Measurements from ENCODE around the gene KRT4. TPM values are rescaled to one million over a fixed set of nuclear protein-coding genes. Genes with fewer than 3 reads are reported as not detected.

The KRT4 gene
- total RNA-seq, 4 donors from 2014 or later, result 0.51 to 1.1 (median 0.83) TPM; not detected in 1

DNA sequence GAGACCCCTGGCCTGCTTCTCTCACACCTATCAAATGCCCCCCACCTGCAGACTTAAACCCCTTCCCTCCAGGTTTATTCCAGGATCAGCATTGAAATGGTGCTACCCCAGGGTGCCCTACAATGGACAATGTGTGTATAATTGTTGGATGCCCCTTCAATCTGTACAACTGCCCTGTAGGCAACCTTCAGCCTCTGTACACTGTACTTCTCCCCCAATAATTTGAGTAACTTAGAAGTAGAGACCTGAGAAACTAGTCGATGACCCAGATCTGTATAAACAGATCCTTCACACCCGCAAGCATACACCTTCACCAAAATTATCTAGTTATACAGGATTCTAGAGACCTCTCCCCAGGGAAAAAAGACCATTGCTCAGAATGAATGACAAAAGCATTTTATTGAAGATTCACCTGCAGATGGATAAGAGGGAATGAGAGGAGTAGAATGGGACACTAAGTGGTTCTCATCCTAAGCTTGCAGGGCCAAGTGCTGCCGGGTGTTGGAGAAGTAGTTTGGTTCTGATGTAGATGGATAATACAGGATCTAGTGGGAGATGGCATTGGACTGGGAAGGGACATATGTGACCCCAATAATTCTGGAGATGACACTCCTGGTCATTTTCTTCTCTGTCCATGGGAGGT, 7.6 kb downstream of the KRT4 start:
- no peak for TF ChIP-seq POLR2A (IDR thresholded peaks at IDR 0.05)
- TF ChIP-seq, protein P1, sequence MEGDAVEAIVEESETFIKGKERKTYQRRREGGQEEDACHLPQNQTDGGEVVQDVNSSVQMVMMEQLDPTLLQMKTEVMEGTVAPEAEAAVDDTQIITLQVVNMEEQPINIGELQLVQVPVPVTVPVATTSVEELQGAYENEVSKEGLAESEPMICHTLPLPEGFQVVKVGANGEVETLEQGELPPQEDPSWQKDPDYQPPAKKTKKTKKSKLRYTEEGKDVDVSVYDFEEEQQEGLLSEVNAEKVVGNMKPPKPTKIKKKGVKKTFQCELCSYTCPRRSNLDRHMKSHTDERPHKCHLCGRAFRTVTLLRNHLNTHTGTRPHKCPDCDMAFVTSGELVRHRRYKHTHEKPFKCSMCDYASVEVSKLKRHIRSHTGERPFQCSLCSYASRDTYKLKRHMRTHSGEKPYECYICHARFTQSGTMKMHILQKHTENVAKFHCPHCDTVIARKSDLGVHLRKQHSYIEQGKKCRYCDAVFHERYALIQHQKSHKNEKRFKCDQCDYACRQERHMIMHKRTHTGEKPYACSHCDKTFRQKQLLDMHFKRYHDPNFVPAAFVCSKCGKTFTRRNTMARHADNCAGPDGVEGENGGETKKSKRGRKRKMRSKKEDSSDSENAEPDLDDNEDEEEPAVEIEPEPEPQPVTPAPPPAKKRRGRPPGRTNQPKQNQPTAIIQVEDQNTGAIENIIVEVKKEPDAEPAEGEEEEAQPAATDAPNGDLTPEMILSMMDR (IDR thresholded peaks at IDR 0.05), result no peak
- WGBS, 2 donors, result 96 to 100% methylated on average over 3 of the region's 3 CpGs
- no peak for DNase-seq (ENCODE audit: low spot score in 2 of 2)
- intact Hi-C loops (cut with DNase I; ENCODE audit: low total_unique reads), result no loop called here
- no peak overlapping the region for H3K4me3 ChIP-seq (ENCODE audit: low read depth, poor library complexity, severe bottlenecking)

DNA sequence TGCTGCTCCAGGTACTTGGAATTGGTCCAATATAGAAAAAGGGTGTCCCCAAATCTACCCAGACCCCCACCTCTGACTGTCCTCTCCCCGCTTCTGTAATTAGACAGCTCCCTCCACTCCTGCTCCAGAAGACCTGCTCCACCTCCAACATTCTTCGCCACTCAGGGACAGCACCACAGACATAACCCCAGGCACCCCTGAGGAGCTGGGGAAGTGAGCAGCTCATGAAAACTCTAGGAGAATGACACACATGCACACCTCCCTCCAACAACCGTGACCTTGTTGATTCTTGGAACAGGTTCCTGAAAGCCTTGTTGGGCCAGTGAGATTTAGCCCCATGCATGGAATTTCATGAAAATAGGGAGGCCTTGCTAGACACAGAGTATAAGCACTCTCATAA, 8.2 kb downstream of the KRT4 start:
- H3K4me3 ChIP-seq (ENCODE audit: low read depth, poor library complexity, severe bottlenecking), result no peak overlapping the region
- intact Hi-C loops (cut with DNase I; ENCODE audit: low total_unique reads), result no loop called here
- 74 to 76% methylated on average over 3 of the region's 3 CpGs for WGBS, 2 donors
- TF ChIP-seq, protein P1 (IDR thresholded peaks at IDR 0.05), result no peak
- TF ChIP-seq POLR2A (IDR thresholded peaks at IDR 0.05), result no peak
- DNase-seq (ENCODE audit: low spot score in 2 of 2), result no peak

DNA sequence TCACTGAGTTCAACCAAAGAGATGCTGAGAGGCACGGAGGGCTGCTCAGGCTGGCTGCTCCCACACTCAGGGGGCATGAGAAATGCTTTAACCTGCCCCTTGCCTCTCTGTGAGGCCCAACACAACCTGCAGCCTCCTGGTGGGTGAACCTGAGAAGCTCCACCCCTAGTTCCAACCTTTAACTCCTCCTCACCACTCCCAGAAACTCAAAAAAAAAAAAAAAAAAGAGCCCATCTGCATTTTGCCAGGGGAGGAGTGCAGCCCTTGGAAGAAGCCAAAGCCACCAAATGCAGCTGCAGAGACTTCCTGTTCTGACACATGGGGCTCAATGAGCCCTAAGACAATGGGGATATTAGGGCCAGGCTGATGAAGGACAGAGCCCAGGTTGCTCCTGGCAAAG, 8.9 kb downstream of the KRT4 start:
- TF ChIP-seq, protein P1 (IDR thresholded peaks at IDR 0.05), result no peak
- no peak for TF ChIP-seq POLR2A (IDR thresholded peaks at IDR 0.05)
- WGBS, 2 donors, result 53 to 67% methylated on average over 1 of the region's 1 CpG
- intact Hi-C loops (cut with DNase I; ENCODE audit: low total_unique reads), result no loop called here

DNA sequence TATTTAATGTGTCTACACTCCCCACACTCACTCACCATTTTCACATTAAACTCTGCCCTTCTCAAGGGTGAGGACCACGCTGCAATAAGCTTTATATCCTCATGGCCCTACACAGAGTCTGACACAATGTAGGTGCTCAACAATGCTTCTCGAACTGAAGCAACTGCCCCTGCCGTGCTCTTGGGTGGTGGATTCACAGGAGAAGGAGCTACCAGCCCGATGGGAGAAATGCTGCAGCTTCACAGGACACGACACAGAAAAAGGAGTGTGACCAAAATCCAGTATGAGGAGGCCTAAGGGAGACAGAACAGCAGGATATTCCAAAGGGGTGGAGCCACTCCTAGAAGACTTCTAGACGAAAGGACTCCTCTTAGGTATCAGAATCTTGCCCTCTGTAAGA, 11.5 kb downstream of the KRT4 start:
- no peak overlapping the region for H3K4me3 ChIP-seq (ENCODE audit: low read depth, poor library complexity, severe bottlenecking)
- no peak for DNase-seq (ENCODE audit: low spot score in 2 of 2)
- TF ChIP-seq POLR2A (IDR thresholded peaks at IDR 0.05), result no peak
- TF ChIP-seq, protein P1 (IDR thresholded peaks at IDR 0.05), result no peak
- WGBS, 2 donors, result 66 to 69% methylated on average over 6 of the region's 6 CpGs
- intact Hi-C loops (cut with DNase I; ENCODE audit: low total_unique reads), result no loop called here

More for the DNA sequence above, 8.9 kb downstream of the KRT4 start:
- no peak for DNase-seq (ENCODE audit: low spot score in 2 of 2)
- H3K4me3 ChIP-seq (ENCODE audit: low read depth, poor library complexity, severe bottlenecking), result no peak overlapping the region

DNA sequence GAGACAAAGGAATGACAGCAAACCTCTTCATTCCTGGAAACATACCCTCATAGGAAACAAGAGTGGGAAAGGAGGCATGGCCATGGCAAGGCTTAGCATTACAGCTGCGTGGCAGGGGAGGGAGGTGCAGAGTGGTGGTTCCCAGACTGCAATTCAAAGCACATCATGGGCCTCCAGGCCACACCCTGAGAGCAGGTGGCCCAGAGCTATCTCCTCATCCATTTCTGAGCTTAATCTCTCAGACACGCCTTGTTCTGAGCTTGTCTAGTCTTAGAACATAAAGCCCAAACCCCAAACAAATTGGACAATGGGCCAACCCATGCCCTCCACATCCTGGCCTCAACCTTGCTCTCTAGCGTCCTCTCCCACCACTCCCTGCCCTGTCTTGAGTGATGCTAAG, 12.1 kb downstream of the KRT4 start:
- no peak for TF ChIP-seq POLR2A (IDR thresholded peaks at IDR 0.05)
- TF ChIP-seq, protein P1 (IDR thresholded peaks at IDR 0.05), result no peak
- DNase-seq (ENCODE audit: low spot score in 2 of 2), result no peak
- 62 to 68% methylated on average over 3 of the region's 3 CpGs for WGBS, 2 donors
- H3K4me3 ChIP-seq (ENCODE audit: low read depth, poor library complexity, severe bottlenecking), result no peak overlapping the region
- intact Hi-C loops (cut with DNase I; ENCODE audit: low total_unique reads), result no loop called here
